GM12878 (cell line): Measurements from ENCODE around the gene MDN1. TPM values are rescaled to one million over a fixed set of nuclear protein-coding genes. Genes with fewer than 3 reads are reported as not detected.

Experiments used
- ATAC-seq: fragments of 200-7000 bp; cut with Tn5 transposase; 3 replicates; pipeline ENCODE4 v1.9.1; 2020; ENCODE audit warnings: mild to moderate bottlenecking, moderate library complexity
- BruUV-seq: library from RNA; stranded (reverse); fragments of 400-500 nt; replicated peaks from 2 replicates; lab custom pipeline; 2021; lab: Mats Ljungman, UMichigan
- CTCF ChIA-PET: fragments of 300-600 bp; sonication (Branson Sonifier 250); formaldehyde crosslinking; extraction: SDS; loops from one replicate; lab custom pipeline; 2021; ENCODE audit warnings: inconsistent platforms; lab: Yijun Ruan, JAX
- POLR2A ChIA-PET: fragments of 350-600 bp; formaldehyde crosslinking; extraction: SDS; loops from one replicate; lab custom pipeline; 2021; ENCODE audit warnings: inconsistent platforms; lab: Charles Lee
- RAD21 ChIA-PET: fragments of 300-600 bp; sonication (Branson Sonifier 250); formaldehyde crosslinking; loops from one replicate; lab custom pipeline; 2023; ENCODE audit warnings: antibody characterized with exemption; ENCODE audit not compliant: unreplicated experiment; lab: Charles Lee
- SMC1A ChIA-PET: fragments of 300-600 bp; sonication (Branson Sonifier 250); formaldehyde crosslinking; loops from one replicate; lab custom pipeline; 2023; ENCODE audit not compliant: unreplicated experiment, uncharacterized antibody; lab: Charles Lee
- DNase-seq: peaks from one replicate; pipeline ENCODE4 v3.0.0-alpha.2; 2011; ENCODE audit warnings: low read depth, low spot score
- FAIRE-seq: peaks from 3 replicates; lab custom pipeline; 2011; peaks lifted over from hg19 to GRCh38; lab: Jason Lieb, UNC
- H2AFZ ChIP-seq: 2 replicates; pipeline ENCODE4 v1.6.0; 2011; ENCODE audit warnings: low read depth, low read length, control low read depth; ENCODE audit not compliant: control insufficient read depth
- H3K27ac ChIP-seq: 2 replicates; pipeline ENCODE4 v1.5.1; 2011; ENCODE audit warnings: control low read depth; ENCODE audit not compliant: control insufficient read depth, insufficient read depth
- H3K27me3 ChIP-seq, 2 experiments: replicated peaks in 1 of 2; 2 replicates each; pipeline versions ENCODE4 v1.6.0 to v1.6.1; 2011; ENCODE audit warnings: low read length in 1 of 2; ENCODE audit not compliant: control insufficient read depth in 2 of 2, insufficient read depth in 2 of 2
- H3K36me3 ChIP-seq, 2 experiments: 2 replicates each; pipeline ENCODE4 v1.5.1; 2011; ENCODE audit warnings: low read length in 1 of 2; ENCODE audit not compliant: control insufficient read depth in 2 of 2, insufficient read depth in 2 of 2
- H3K4me1 ChIP-seq: 2 replicates; pipeline ENCODE4 v1.6.1; 2011; ENCODE audit warnings: mild to moderate bottlenecking, low read length, moderate library complexity, mixed read lengths; ENCODE audit not compliant: control insufficient read depth, insufficient read depth
- H3K4me2 ChIP-seq: 2 replicates; pipeline ENCODE4 v1.6.0; 2011; ENCODE audit warnings: control low read depth; ENCODE audit not compliant: control insufficient read depth, insufficient read depth
- H3K4me3 ChIP-seq: fragments of 200-600 bp; sonication (generic); 2 replicates; pipeline ENCODE4 v1.5.1; 2016
- H3K79me2 ChIP-seq: 2 replicates; pipeline ENCODE4 v1.6.0; 2011; ENCODE audit warnings: low read length; ENCODE audit not compliant: control insufficient read depth, insufficient read depth
- H3K9ac ChIP-seq: 2 replicates; pipeline ENCODE4 v1.8.0; 2011; ENCODE audit warnings: low read length, control low read depth, mixed read lengths; ENCODE audit not compliant: control insufficient read depth, insufficient read depth
- H3K9me3 ChIP-seq: replicated peaks from 3 replicates; pipeline ENCODE4 v1.5.1; 2011; ENCODE audit warnings: mild to moderate bottlenecking, low read length; ENCODE audit not compliant: control insufficient read depth, insufficient read depth
- H4K20me1 ChIP-seq: 2 replicates; pipeline ENCODE4 v1.6.0; 2011; ENCODE audit not compliant: control insufficient read depth, insufficient read depth
- BMI1 ChIP-seq: fragments of 450-650 bp; IDR thresholded peaks from 2 replicates; pipeline ENCODE4 v1.6.1; 2016; ENCODE audit warnings: mild to moderate bottlenecking, moderate library complexity, borderline replicate concordance
- CBX5 ChIP-seq: sonication (generic); IDR thresholded peaks from 2 replicates; pipeline ENCODE4 v1.6.1; 2016; ENCODE audit warnings: low read depth, moderate library complexity, mild to moderate bottlenecking, inconsistent platforms
- EGR1 ChIP-seq, 2 experiments: IDR thresholded peaks; 1 replicate in 1 of 2; 2 replicates in 1 of 2; pipeline ENCODE4 v1.6.1; 2011 to 2012; ENCODE audit warnings: low read depth in 2 of 2, low read length in 2 of 2, borderline replicate concordance in 1 of 2, mild to moderate bottlenecking in 1 of 2, moderate library complexity in 1 of 2
- ETV6 ChIP-seq, 2 experiments: fragments of 450-650 bp in 1 of 2; IDR thresholded peaks in 1 of 2; conservative IDR thresholded peaks in 1 of 2; 2 replicates each; pipeline ENCODE4 v1.6.1; 2014; ENCODE audit warnings: antibody characterized with exemption in 1 of 2, borderline replicate concordance in 1 of 2, low read depth in 1 of 2, mild to moderate bottlenecking in 1 of 2, moderate library complexity in 1 of 2
- EZH2 ChIP-seq: IDR thresholded peaks from 2 replicates; pipeline ENCODE4 v1.6.1; 2012; ENCODE audit warnings: low read depth, mild to moderate bottlenecking, control low read depth, inconsistent platforms, low read length, borderline replicate concordance; ENCODE audit not compliant: control insufficient read depth
- GATAD2B ChIP-seq: fragments of 450-650 bp; conservative IDR thresholded peaks from 2 replicates; pipeline ENCODE4 v1.6.1; 2017; ENCODE audit warnings: low read depth, mild to moderate bottlenecking, moderate library complexity
- MYB ChIP-seq: fragments of 150-350 bp; IDR thresholded peaks from 2 replicates; pipeline ENCODE4 v1.6.1; 2014; ENCODE audit warnings: mild to moderate bottlenecking, low read depth, low read length, borderline replicate concordance
- MYC ChIP-seq: IDR thresholded peaks from 2 replicates; pipeline ENCODE4 v1.6.1; 2011; ENCODE audit warnings: mild to moderate bottlenecking, low read length, moderate library complexity, inconsistent platforms; ENCODE audit not compliant: insufficient read depth, insufficient replicate concordance, insufficient read length, severe bottlenecking
- POLR2A ChIP-seq: IDR thresholded peaks from 2 replicates; pipeline ENCODE4 v1.6.1; 2011; ENCODE audit warnings: low read depth, mild to moderate bottlenecking, low read length
- RB1 ChIP-seq: fragments of 450-650 bp; formaldehyde crosslinking; IDR thresholded peaks from 2 replicates; pipeline ENCODE4 v1.6.1; 2017; ENCODE audit warnings: mild to moderate bottlenecking, borderline replicate concordance
- RCOR1 ChIP-seq: conservative IDR thresholded peaks from 2 replicates; pipeline ENCODE4 v1.6.1; 2012; ENCODE audit warnings: low read depth, low read length, improper control_type of control experiment
- TBL1XR1 ChIP-seq: IDR thresholded peaks from 2 replicates; pipeline ENCODE4 v1.6.1; 2012; ENCODE audit warnings: low read depth, low read length, improper control_type of control experiment
- YBX1 ChIP-seq: fragments of 450-650 bp; IDR thresholded peaks from 2 replicates; pipeline ENCODE4 v1.6.1; 2016; ENCODE audit warnings: antibody characterized with exemption
- ZBED1 ChIP-seq: IDR thresholded peaks from 2 replicates; pipeline ENCODE4 v1.6.1; 2016; ENCODE audit warnings: borderline replicate concordance
- WGBS: methylation state at CpG from one replicate; pipeline ENCODE4 v1.1.6; 2016; ENCODE audit warnings: low lambda C conversion rate; ENCODE audit not compliant: insufficient replicate concordance, insufficient coverage; ENCODE audit errors: missing lambda C conversion rate; 5-methylcytosine and 5-hydroxymethylcytosine counted together
- in situ Hi-C: fragments of 300-500 bp; cut with MboI; formaldehyde crosslinking; loops from 9 replicates; pipeline ENCODE4 v1.14.3; 2018; ENCODE audit warnings: mixed read lengths
- intact Hi-C: fragments of 100-400 bp; cut with micrococcal nuclease; formaldehyde crosslinking; loops from one replicate; pipeline ENCODE4 v1.14.2; 2022; ENCODE audit not compliant: unreplicated experiment
- polyA plus RNA-seq, 11 experiments: library from polyadenylated mRNA; depleted of rRNA in 4 of 11; unstranded in 6 of 11; stranded (reverse) in 5 of 11; fragments of >200 nt; fragmentation: Nextera tagmentation in 4 of 11; fragmentation: Illumina TruSeq in 1 of 11; extraction: Ambion mirVana in 4 of 11; extraction: Trizol in 1 of 11; gene quantifications; 1 replicate in 1 of 11; 2 replicates in 10 of 11; pipeline versions ENCODE4 v1.2.1 to v1.2.3, GENCODE V29; 2011 to 2016; ENCODE audit warnings: inconsistent platforms in 2 of 11, missing spikeins in 2 of 11, low read depth in 1 of 11
- total RNA-seq, 4 experiments: library from RNA; depleted of rRNA in 3 of 4; stranded (reverse); fragments of >200 nt in 3 of 4; fragmentation: Illumina TruSeq in 1 of 4; extraction: Trizol in 1 of 4; gene quantifications; 2 replicates each; pipeline versions ENCODE4 v1.2.1 to v1.2.3, GENCODE V29; 2013 to 2021
- TF ChIP-seq, protein P1 (sequence below): fragments of 450-650 bp; formaldehyde crosslinking; IDR thresholded peaks from 2 replicates; pipeline ENCODE4 v1.4.0; 2022; ENCODE audit warnings: mild to moderate bottlenecking, moderate library complexity
- TF ChIP-seq, protein P2 (sequence below): IDR thresholded peaks from 2 replicates; pipeline ENCODE4 v1.6.1; 2012; ENCODE audit warnings: improper control_type of control experiment, low read depth, low read length; ENCODE audit not compliant: insufficient replicate concordance

The MDN1 gene
- total and polyA plus RNA-seq, 10 of the 15 experiments (the other 5 are each of a cell fraction or from before 2014, with no cell fraction given): 14.3 to 50.1 (median 22.1) TPM

GRCh38 chr6:89793586-89793985 is 26.0 kb downstream of the MDN1 start:
- ChIA-PET SMC1A (interaction anchor here (0.5 kb wide), 1 partner anchor 125 kb away, joined by 3 read pairs; no protein-coding TSS in a partner anchor), POLR2A (no interaction called here), CTCF (interaction anchor here (0.6 to 1.9 kb wide), 7 partner anchors 9 to 1503 kb away, joined by 3 to 7 read pairs (median 5); partner anchors contain the start of gene CASP8AP2), RAD21 (no interaction called here)
- no peak overlapping the region for H3K27ac ChIP-seq
- 97% methylated on average over 3 of the region's 3 CpGs for WGBS
- H3K79me2 ChIP-seq: no peaks in the 10 kb centered on the region; the same call in 1 of the 2 replicates
- H3K4me3 ChIP-seq: no peak overlapping the region
- TSS peak; percentile 44 for BruUV-seq
- in situ Hi-C loops (no loop called here), intact Hi-C loops (no loop called here)
- FAIRE-seq (no peak), ATAC-seq (no peak), DNase-seq (no peak)
- no peaks in the 10 kb centered on the region for H3K9me3 ChIP-seq
- H4K20me1 ChIP-seq: no peaks in the 10 kb centered on the region
- H3K36me3 ChIP-seq: peaks cover 7 to 19% of the 10 kb centered on the region in 2 experiments
- TF ChIP-seq EGR1 (IDR thresholded peaks at IDR 0.05; ENCODE audit: borderline replicate concordance in 1 of 2, low read depth in 2 of 2, low read length in 2 of 2) (no peak), ETV6 (conservative IDR thresholded peaks at IDR 0.05 in 1 of 2, IDR thresholded peaks at IDR 0.05 in 1 of 2; ENCODE audit: borderline replicate concordance in 1 of 2, low read depth in 1 of 2) (no peak), EZH2 (no peak), GATAD2B (no peak), POLR2A (no peak), ZBED1 (no peak), YBX1 (no peak), MYC (no peak), RB1 (no peak), BMI1 (no peak), CBX5 (no peak), TBL1XR1 (no peak), MYB (no peak), RCOR1 (no peak)
- TF ChIP-seq, protein P1, sequence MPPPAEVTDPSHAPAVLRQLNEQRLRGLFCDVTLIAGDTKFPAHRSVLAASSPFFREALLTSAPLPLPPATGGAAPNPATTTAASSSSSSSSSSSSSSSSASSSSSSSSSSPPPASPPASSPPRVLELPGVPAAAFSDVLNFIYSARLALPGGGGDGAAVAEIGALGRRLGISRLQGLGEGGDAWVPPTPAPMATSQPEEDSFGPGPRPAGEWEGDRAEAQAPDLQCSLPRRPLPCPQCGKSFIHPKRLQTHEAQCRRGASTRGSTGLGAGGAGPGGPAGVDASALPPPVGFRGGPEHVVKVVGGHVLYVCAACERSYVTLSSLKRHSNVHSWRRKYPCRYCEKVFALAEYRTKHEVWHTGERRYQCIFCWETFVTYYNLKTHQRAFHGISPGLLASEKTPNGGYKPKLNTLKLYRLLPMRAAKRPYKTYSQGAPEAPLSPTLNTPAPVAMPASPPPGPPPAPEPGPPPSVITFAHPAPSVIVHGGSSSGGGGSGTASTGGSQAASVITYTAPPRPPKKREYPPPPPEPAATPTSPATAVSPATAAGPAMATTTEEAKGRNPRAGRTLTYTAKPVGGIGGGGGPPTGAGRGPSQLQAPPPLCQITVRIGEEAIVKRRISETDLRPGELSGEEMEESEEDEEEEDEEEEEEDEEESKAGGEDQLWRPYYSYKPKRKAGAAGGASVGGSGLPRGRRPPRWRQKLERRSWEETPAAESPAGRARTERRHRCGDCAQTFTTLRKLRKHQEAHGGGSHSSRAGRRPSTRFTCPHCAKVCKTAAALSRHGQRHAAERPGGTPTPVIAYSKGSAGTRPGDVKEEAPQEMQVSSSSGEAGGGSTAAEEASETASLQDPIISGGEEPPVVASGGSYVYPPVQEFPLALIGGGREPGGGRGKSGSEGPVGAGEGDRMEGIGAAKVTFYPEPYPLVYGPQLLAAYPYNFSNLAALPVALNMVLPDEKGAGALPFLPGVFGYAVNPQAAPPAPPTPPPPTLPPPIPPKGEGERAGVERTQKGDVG (CRISPR knock-in tag): no peak
- TF ChIP-seq, protein P2, sequence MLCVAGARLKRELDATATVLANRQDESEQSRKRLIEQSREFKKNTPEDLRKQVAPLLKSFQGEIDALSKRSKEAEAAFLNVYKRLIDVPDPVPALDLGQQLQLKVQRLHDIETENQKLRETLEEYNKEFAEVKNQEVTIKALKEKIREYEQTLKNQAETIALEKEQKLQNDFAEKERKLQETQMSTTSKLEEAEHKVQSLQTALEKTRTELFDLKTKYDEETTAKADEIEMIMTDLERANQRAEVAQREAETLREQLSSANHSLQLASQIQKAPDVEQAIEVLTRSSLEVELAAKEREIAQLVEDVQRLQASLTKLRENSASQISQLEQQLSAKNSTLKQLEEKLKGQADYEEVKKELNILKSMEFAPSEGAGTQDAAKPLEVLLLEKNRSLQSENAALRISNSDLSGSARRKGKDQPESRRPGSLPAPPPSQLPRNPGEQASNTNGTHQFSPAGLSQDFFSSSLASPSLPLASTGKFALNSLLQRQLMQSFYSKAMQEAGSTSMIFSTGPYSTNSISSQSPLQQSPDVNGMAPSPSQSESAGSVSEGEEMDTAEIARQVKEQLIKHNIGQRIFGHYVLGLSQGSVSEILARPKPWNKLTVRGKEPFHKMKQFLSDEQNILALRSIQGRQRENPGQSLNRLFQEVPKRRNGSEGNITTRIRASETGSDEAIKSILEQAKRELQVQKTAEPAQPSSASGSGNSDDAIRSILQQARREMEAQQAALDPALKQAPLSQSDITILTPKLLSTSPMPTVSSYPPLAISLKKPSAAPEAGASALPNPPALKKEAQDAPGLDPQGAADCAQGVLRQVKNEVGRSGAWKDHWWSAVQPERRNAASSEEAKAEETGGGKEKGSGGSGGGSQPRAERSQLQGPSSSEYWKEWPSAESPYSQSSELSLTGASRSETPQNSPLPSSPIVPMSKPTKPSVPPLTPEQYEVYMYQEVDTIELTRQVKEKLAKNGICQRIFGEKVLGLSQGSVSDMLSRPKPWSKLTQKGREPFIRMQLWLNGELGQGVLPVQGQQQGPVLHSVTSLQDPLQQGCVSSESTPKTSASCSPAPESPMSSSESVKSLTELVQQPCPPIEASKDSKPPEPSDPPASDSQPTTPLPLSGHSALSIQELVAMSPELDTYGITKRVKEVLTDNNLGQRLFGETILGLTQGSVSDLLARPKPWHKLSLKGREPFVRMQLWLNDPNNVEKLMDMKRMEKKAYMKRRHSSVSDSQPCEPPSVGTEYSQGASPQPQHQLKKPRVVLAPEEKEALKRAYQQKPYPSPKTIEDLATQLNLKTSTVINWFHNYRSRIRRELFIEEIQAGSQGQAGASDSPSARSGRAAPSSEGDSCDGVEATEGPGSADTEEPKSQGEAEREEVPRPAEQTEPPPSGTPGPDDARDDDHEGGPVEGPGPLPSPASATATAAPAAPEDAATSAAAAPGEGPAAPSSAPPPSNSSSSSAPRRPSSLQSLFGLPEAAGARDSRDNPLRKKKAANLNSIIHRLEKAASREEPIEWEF: no peak
- peaks cover 17% of the 10 kb centered on the region for H3K4me1 ChIP-seq
- no peaks in the 10 kb centered on the region for H3K27me3 ChIP-seq
- H3K9ac ChIP-seq: no peak overlapping the region
- no peak overlapping the region for H2AFZ ChIP-seq
- H3K4me2 ChIP-seq: no peak overlapping the region
